Heart left ventricle (tissue), 16 donors: Measurements from ENCODE around the gene PCSK5. TPM values are rescaled to one million over a fixed set of nuclear protein-coding genes. Genes with fewer than 3 reads are reported as not detected.
"Not testable (repeated sequence)": the region's sequence is repeated elsewhere in the genome, so short reads cannot be mapped to it uniquely, and the experiment has no call there.

Experiments used
- ATAC-seq, 4 donors: fragments of 200-7000 bp; cut with Tn5 transposase; one replicate each; pipeline ENCODE4 v1.9.1; 2020 to 2022; ENCODE audit warnings: moderate library complexity in 4 of 4, mild to moderate bottlenecking in 3 of 4, moderate number of reproducible peaks in 1 of 4
- DNase-seq, 5 donors: peaks; one replicate each; pipeline ENCODE4 v3.0.0-alpha.2; 2020
- H3K27ac ChIP-seq, 12 donors: fragments of 200-600 bp; sonication (generic) in 4 of 12; one replicate each; pipeline versions ENCODE4 v1.5.0 to v1.8.0; 2016 to 2022; ENCODE audit warnings: mild to moderate bottlenecking in 2 of 12
- H3K27me3 ChIP-seq, 9 donors: fragments of 200-600 bp; sonication (generic) in 2 of 9; one replicate each; pipeline versions ENCODE4 v1.5.1 to v1.8.0; 2016 to 2022; ENCODE audit warnings: mild to moderate bottlenecking in 3 of 9
- H3K36me3 ChIP-seq, 9 donors: fragments of 200-600 bp; sonication (generic) in 2 of 9; one replicate each; pipeline versions ENCODE4 v1.5.0 to v1.8.0; 2018 to 2022; ENCODE audit warnings: mild to moderate bottlenecking in 2 of 9
- H3K4me1 ChIP-seq, 12 donors: fragments of 200-600 bp; sonication (generic) in 4 of 12; one replicate each; pipeline versions ENCODE4 v1.5.0 to v1.8.0; 2016 to 2022; ENCODE audit warnings: mild to moderate bottlenecking in 3 of 12
- H3K4me3 ChIP-seq, 12 donors: fragments of 200-600 bp; sonication (generic) in 4 of 12; one replicate each; pipeline versions ENCODE4 v1.5.0 to v1.8.0; 2017 to 2022; ENCODE audit warnings: mild to moderate bottlenecking in 9 of 12, moderate library complexity in 4 of 12
- H3K9me3 ChIP-seq, 12 donors: fragments of 200-600 bp; sonication (generic) in 4 of 12; one replicate each; pipeline versions ENCODE4 v1.5.0 to v1.8.0; 2016 to 2022; ENCODE audit warnings: mild to moderate bottlenecking in 1 of 12
- CTCF ChIP-seq, 12 donors: fragments of 200-600 bp; sonication (generic) in 4 of 12; IDR thresholded peaks; one replicate each; pipeline versions ENCODE4 v1.5.0 to v1.8.0; 2018 to 2022; ENCODE audit warnings: antibody characterized with exemption in 12 of 12, mild to moderate bottlenecking in 5 of 12
- POLR2A ChIP-seq, 2 donors: fragments of 450-650 bp; IDR thresholded peaks; one replicate each; pipeline ENCODE4 v1.6.1; 2017; ENCODE audit warnings: antibody characterized with exemption in 2 of 2, mild to moderate bottlenecking in 2 of 2, moderate library complexity in 2 of 2
- WGBS, 4 donors: extraction: QIAGEN DNeasy Blood & Tissue Kit in 2 of 4; methylation state at CpG; one replicate each; pipeline versions ENCODE4 v1.1.5 to v1.1.7; 2013 to 2018; 5-methylcytosine and 5-hydroxymethylcytosine counted together
- intact Hi-C, 10 donors: fragments of 100-400 bp; cut with DNase I; formaldehyde crosslinking; loops; one replicate each; pipeline versions ENCODE4 v1.11.1 to v1.14.2; 2022
- polyA plus RNA-seq, 2 donors: library from polyadenylated mRNA; stranded (reverse); fragments of 200-250 nt; gene quantifications; one replicate each; pipeline ENCODE4 v1.2.3, GENCODE V29; 2013
- total RNA-seq, 9 donors: library from RNA; depleted of rRNA in 2 of 9; stranded (reverse); fragments of >200 nt in 2 of 9; fragmentation: NEBNext Ultra II Directional in 3 of 9; extraction: Animal tissue kit (Norgen Biotek cat#: 25700) in 3 of 9; gene quantifications; one replicate each; pipeline versions ENCODE4 v1.1.0 to v1.2.4, GENCODE V29; 2016 to 2023
- donor health status: ischemic (EF 13 %, LVEDD 7.1; RV severe dilation, severe dysfunction).
- donor health status: healthy with polysubstance abuse.
- donor health status: DM: no; HTN: yes; CAD: no.
- donor health status: DM: no; HTN: no; CAD: no.
- donor health status: ischemic (EF 25% LVEDD 6.9; RV normal size, moderate dysfunction).
- donor health status: ischemic (EF 25% LVEDD 5.7; RV mildly dilated, moderate dysfunction).
- donor health status: healthy.
- donor health status: DM: yes; HTN: yes; CAD: no.
- donor health status: ischemic (EF 35%, LVEDD 5.7; RV mildly dilated, moderate dysfunction).
- donor health status: nonischemic (EF 11% LVEDD 7.7; RV severe dilation, severe dysfunction).
- donor health status: DM: yes; HTN: yes; CAD: no.
- donor health status: PGD.
- donor health status: ischemic (EF 29% LVEDD 5.4; RV normal size, mild dysfunction).
- donor health status: nonischemic (EF 23%, LVEDD 6.1; RV moderate dilation, normal function).

PCSK5 gene
- total and polyA plus RNA-seq, 11 donors = 1.3 to 13.6 (median 5.9) TPM

- intact Hi-C loops = no loop called here
- no peak for TF ChIP-seq POLR2A (IDR thresholded peaks at IDR 0.05)
Observed at GRCh38 chr9:76045221-76045620, 154.7 kb downstream of the PCSK5 start.

GRCh38 chr9:76049341-76049740 lies 158.9 kb downstream of the PCSK5 start:
- WGBS, 4 donors = 42 to 58% (median 50%) methylated on average over 2 of the region's 2 CpGs
- TF ChIP-seq POLR2A (IDR thresholded peaks at IDR 0.05) (no peak), CTCF (IDR thresholded peaks at IDR 0.05) (no peak)
- Histone ChIP-seq H3K4me1 (peaks cover 0 to 4% (median 0%) of the 10 kb centered on the region in 12 donors), H3K4me3 (no peak overlapping the region), H3K9me3 (no peaks in the 10 kb centered on the region), H3K27me3 (no peaks in the 10 kb centered on the region), H3K36me3 (no peaks in the 10 kb centered on the region), H3K27ac (no peak overlapping the region)
- DNase-seq (no peak), ATAC-seq (peak in 3 of 4 donors; percentile 36 to 73 (median 49))
- intact Hi-C loops = no loop called here

More at GRCh38 chr9:76045221-76045620, 154.7 kb downstream of the PCSK5 start:
- Histone ChIP-seq H3K9me3 (no peaks in the 10 kb centered on the region), H3K27me3 (no peaks in the 10 kb centered on the region), H3K36me3 (peaks cover 0 to 5% (median 0%) of the 10 kb centered on the region in 9 donors), H3K4me3 (no peak overlapping the region), H3K27ac (no peak overlapping the region), H3K4me1 (peaks cover 0 to 4% (median 0%) of the 10 kb centered on the region in 12 donors)
- WGBS, 4 donors = 70 to 79% (median 75%) methylated on average over 2 of the region's 2 CpGs
- DNase-seq (no peak), ATAC-seq (no peak)

GRCh38 chr9:76067696-76068095 lies 177.2 kb downstream of the PCSK5 start:
- Histone ChIP-seq H3K36me3 (peaks cover 0 to 11% (median 0%) of the 10 kb centered on the region in 9 donors), H3K4me3 (no peak overlapping the region), H3K27ac (no peak overlapping the region), H3K4me1 (no peaks in the 10 kb centered on the region), H3K9me3 (no peaks in the 10 kb centered on the region), H3K27me3 (no peaks in the 10 kb centered on the region)
- ATAC-seq = no peak
- WGBS, 4 donors = 87 to 92% (median 88%) methylated on average over 11 of the region's 11 CpGs
- TF ChIP-seq CTCF (IDR thresholded peaks at IDR 0.05) (no peak), POLR2A (IDR thresholded peaks at IDR 0.05) (no peak)
- no peak for DNase-seq
- intact Hi-C loops = no loop called here

- no peak for TF ChIP-seq POLR2A (IDR thresholded peaks at IDR 0.05)
- TF ChIP-seq CTCF (IDR thresholded peaks at IDR 0.05) = no peak
- H3K27me3 ChIP-seq = no peaks in the 10 kb centered on the region
- no peak overlapping the region for H3K4me3 ChIP-seq
- peaks cover 0 to 17% (median 4%) of the 10 kb centered on the region in 12 donors for H3K9me3 ChIP-seq
- H3K36me3 ChIP-seq = peaks cover 0 to 41% (median 0%) of the 10 kb centered on the region in 9 donors
- intact Hi-C loops = no loop called here
- H3K27ac ChIP-seq = no peak overlapping the region
- peaks cover 0 to 9% (median 0%) of the 10 kb centered on the region in 12 donors for H3K4me1 ChIP-seq
- DNase-seq (no peak), ATAC-seq (no peak)
Observed at GRCh38 chr9:76077537-76077936, 187.1 kb downstream of the PCSK5 start.

- H3K4me3 ChIP-seq, H3K4me1 ChIP-seq, H3K27ac ChIP-seq, intact Hi-C loops, DNase-seq, ATAC-seq, H3K27me3 ChIP-seq: not testable (repeated sequence)
- WGBS, 4 donors = 88 to 98% (median 96%) methylated on average over 5 of the region's 5 CpGs
- H3K36me3 ChIP-seq = peaks cover 0 to 20% (median 5%) of the 10 kb centered on the region in 9 donors
- H3K9me3 ChIP-seq = peaks cover 0 to 17% (median 4%) of the 10 kb centered on the region in 12 donors
Observed at GRCh38 chr9:76081281-76081680, 190.8 kb downstream of the PCSK5 start.
